MM.1S (cell line): ENCODE measurements around the gene ERBIN.

Source experiments
- DNase-seq: peaks from one replicate; pipeline ENCODE4 v3.0.0-alpha.2; 2015
- H2AFZ ChIP-seq: fragments of 300-600 bp; sonication (generic); 2 replicates; pipeline ENCODE4 v1.6.0; 2016; ENCODE audit warnings: antibody characterized with exemption, low read length
- H3F3A ChIP-seq: fragments of 300-600 bp; sonication (generic); 2 replicates; pipeline ENCODE4 v1.6.1; 2016; ENCODE audit warnings: mild to moderate bottlenecking, antibody characterized with exemption, low read length, moderate library complexity, mixed read lengths; ENCODE audit not compliant: insufficient read depth
- H3K27ac ChIP-seq: fragments of 300-600 bp; sonication (generic); 2 replicates; pipeline ENCODE4 v1.5.1; 2016; ENCODE audit warnings: mild to moderate bottlenecking, low read length
- H3K27me3 ChIP-seq: fragments of 300-600 bp; sonication (generic); replicated peaks from 2 replicates; pipeline ENCODE4 v1.6.0; 2016; ENCODE audit warnings: low read length; ENCODE audit not compliant: insufficient read depth
- H3K36me3 ChIP-seq: fragments of 300-600 bp; sonication (generic); replicated peaks from 2 replicates; pipeline ENCODE4 v1.6.1; 2016; ENCODE audit warnings: mild to moderate bottlenecking, low read length, mixed read lengths; ENCODE audit not compliant: insufficient read depth
- H3K4me1 ChIP-seq: fragments of 300-600 bp; sonication (generic); 2 replicates; pipeline ENCODE4 v1.6.1; 2016; ENCODE audit warnings: low read length, mixed read lengths
- H3K4me2 ChIP-seq: fragments of 300-600 bp; sonication (generic); 2 replicates; pipeline ENCODE4 v1.6.0; 2016; ENCODE audit warnings: low read depth, low read length
- H3K4me3 ChIP-seq: fragments of 300-600 bp; sonication (generic); 2 replicates; pipeline ENCODE4 v1.5.1; 2016; ENCODE audit warnings: low read length, mixed read lengths
- H3K79me2 ChIP-seq: fragments of 300-600 bp; sonication (generic); 2 replicates; pipeline ENCODE4 v1.6.1; 2016; ENCODE audit warnings: mixed run types, low read length, mixed read lengths
- H3K9ac ChIP-seq: fragments of 300-600 bp; sonication (generic); 2 replicates; pipeline ENCODE4 v1.6.1; 2016; ENCODE audit warnings: low read length, mixed read lengths
- H3K9me2 ChIP-seq: fragments of 300-600 bp; sonication (generic); replicated peaks from 2 replicates; pipeline ENCODE4 v1.6.1; 2016; ENCODE audit warnings: mild to moderate bottlenecking, low read length, mixed read lengths; ENCODE audit not compliant: insufficient read depth
- H3K9me3 ChIP-seq: fragments of 300-600 bp; sonication (generic); replicated peaks from 2 replicates; pipeline ENCODE4 v1.6.1; 2016; ENCODE audit warnings: mild to moderate bottlenecking, low read length, mixed read lengths; ENCODE audit not compliant: insufficient read depth
- H4K20me1 ChIP-seq: fragments of 300-600 bp; sonication (generic); 2 replicates; pipeline ENCODE4 v1.6.1; 2016; ENCODE audit warnings: mild to moderate bottlenecking, low read length, moderate library complexity, mixed read lengths; ENCODE audit not compliant: insufficient read depth
- CTCF ChIP-seq: fragments of 300-600 bp; sonication (generic); IDR thresholded peaks from 2 replicates; pipeline ENCODE4 v1.5.1; 2016; ENCODE audit warnings: antibody characterized with exemption, low read length, mixed read lengths
- EZH2 ChIP-seq: fragments of 300-600 bp; sonication (generic); optimal IDR thresholded peaks from 2 replicates; pipeline ENCODE3; 2017; ENCODE audit warnings: low read depth, mild to moderate bottlenecking, antibody characterized with exemption, low read length, mixed read lengths
- EZH2phosphoT487 ChIP-seq: fragments of 300-600 bp; sonication (generic); IDR thresholded peaks from 2 replicates; pipeline ENCODE4 v1.6.1; 2018; ENCODE audit warnings: antibody characterized with exemption, low read length

ERBIN gene

GRCh38 chr5:65928322-65928752, 2.0 kb downstream of the ERBIN start:
- H2AFZ ChIP-seq = no peak overlapping the region
- H3K79me2 ChIP-seq = peaks cover 71% of the 10 kb centered on the region
- H3K9me3 ChIP-seq = no peaks in the 10 kb centered on the region
- H3F3A ChIP-seq = peaks cover 27% of the 10 kb centered on the region
- H4K20me1 ChIP-seq = peaks cover 3% of the 10 kb centered on the region; the same call in 1 of the 2 replicates
- no peaks in the 10 kb centered on the region for H3K36me3 ChIP-seq
- H3K4me3 ChIP-seq = peak overlapping the region; percentile 86
- no peaks in the 10 kb centered on the region for H3K9me2 ChIP-seq
- H3K4me1 ChIP-seq = peaks cover 17% of the 10 kb centered on the region
- TF ChIP-seq EZH2phosphoT487 (no peak), CTCF (no peak), EZH2 (no peak)
- H3K4me2 ChIP-seq = peak overlapping the region; percentile 74
- H3K27ac ChIP-seq = no peak overlapping the region
- peak overlapping the region; percentile 89; the same call in 1 of the 2 replicates for H3K9ac ChIP-seq
- H3K27me3 ChIP-seq = 0 out of 2 replicates have a peak, but pooled peaks cover 6% of the 10 kb centered on the region
- no peak for DNase-seq

GRCh38 chr5:65928860-65929259, 2.5 kb downstream of the ERBIN start:
- Histone ChIP-seq H3K36me3 (no peaks in the 10 kb centered on the region), H3K4me2 (peak overlapping the region; percentile 74), H3K27ac (no peak overlapping the region), H4K20me1 (peaks cover 3% of the 10 kb centered on the region; the same call in 1 of the 2 replicates), H3K4me1 (peaks cover 16% of the 10 kb centered on the region), H3K9ac (peak overlapping the region; percentile 89; the same call in 1 of the 2 replicates), H3K4me3 (peak overlapping the region; percentile 86), H3K9me2 (no peaks in the 10 kb centered on the region), H3K9me3 (no peaks in the 10 kb centered on the region), H3F3A (peaks cover 27% of the 10 kb centered on the region), H3K79me2 (peaks cover 76% of the 10 kb centered on the region), H2AFZ (no peak overlapping the region), H3K27me3 (0 out of 2 replicates have a peak, but pooled peaks cover 2% of the 10 kb centered on the region)
- DNase-seq = no peak
- no peak for TF ChIP-seq EZH2
- TF ChIP-seq CTCF = no peak
- no peak for TF ChIP-seq EZH2phosphoT487

GRCh38 chr5:65932676-65933075, 6.3 kb downstream of the ERBIN start:
- peaks cover 100% of the 10 kb centered on the region for H3K79me2 ChIP-seq
- no peak overlapping the region for H3K4me2 ChIP-seq
- H3K9me3 ChIP-seq = no peaks in the 10 kb centered on the region
- no peak overlapping the region for H2AFZ ChIP-seq
- no peak for DNase-seq
- no peaks in the 10 kb centered on the region for H3K9me2 ChIP-seq
- H3K4me1 ChIP-seq = peaks cover 8% of the 10 kb centered on the region; the same call in 1 of the 2 replicates
- no peak overlapping the region for H3K27ac ChIP-seq
- TF ChIP-seq EZH2 (no peak), EZH2phosphoT487 (no peak), CTCF (no peak)
- no peaks in the 10 kb centered on the region for H3K27me3 ChIP-seq
- no peak overlapping the region for H3K4me3 ChIP-seq
- no peaks in the 10 kb centered on the region for H3K36me3 ChIP-seq
- H4K20me1 ChIP-seq = peaks cover 15% of the 10 kb centered on the region
- peaks cover 4% of the 10 kb centered on the region; the same call in 1 of the 2 replicates for H3F3A ChIP-seq
- H3K9ac ChIP-seq = no peak overlapping the region
